HUES64 (cell line): ENCODE measurements around the gene ERBB4.
A peak's percentile ranks its signal among the peaks of the same experiment; 100 is the strongest.

Experiments
- H3K27ac ChIP-seq: 2 replicates; pipeline ENCODE4 v1.7.0; 2013; ENCODE audit warnings: low read depth, low read length, inconsistent platforms
- H3K27me3 ChIP-seq: 2 replicates; pipeline ENCODE4 v1.6.1; 2013; ENCODE audit warnings: mild to moderate bottlenecking, low read length; ENCODE audit not compliant: insufficient read depth
- H3K36me3 ChIP-seq: 2 replicates; pipeline ENCODE4 v1.6.1; 2013; ENCODE audit warnings: mild to moderate bottlenecking, low read length; ENCODE audit not compliant: insufficient read depth
- H3K4me1 ChIP-seq: 2 replicates; pipeline ENCODE4 v1.6.1; 2013; ENCODE audit warnings: mild to moderate bottlenecking, low read length, moderate library complexity; ENCODE audit not compliant: insufficient read depth
- H3K4me3 ChIP-seq: 2 replicates; pipeline ENCODE4 v1.5.1; 2013; ENCODE audit warnings: mild to moderate bottlenecking, low read length, moderate library complexity
- H3K9ac ChIP-seq: 2 replicates; pipeline ENCODE4 v1.6.1; 2013; ENCODE audit warnings: mild to moderate bottlenecking, low read depth, low read length
- H3K9me3 ChIP-seq: 2 replicates; pipeline ENCODE4 v1.6.1; 2013; ENCODE audit warnings: low read depth, low read length; ENCODE audit not compliant: insufficient read depth
- WGBS: fragments of 150-250, 120-280 bp; methylation state at CpG from one replicate; pipeline ENCODE4 v1.1.7; 2013; ENCODE audit warnings: missing lambda C conversion rate; 5-methylcytosine and 5-hydroxymethylcytosine counted together

The ERBB4 gene

DNA sequence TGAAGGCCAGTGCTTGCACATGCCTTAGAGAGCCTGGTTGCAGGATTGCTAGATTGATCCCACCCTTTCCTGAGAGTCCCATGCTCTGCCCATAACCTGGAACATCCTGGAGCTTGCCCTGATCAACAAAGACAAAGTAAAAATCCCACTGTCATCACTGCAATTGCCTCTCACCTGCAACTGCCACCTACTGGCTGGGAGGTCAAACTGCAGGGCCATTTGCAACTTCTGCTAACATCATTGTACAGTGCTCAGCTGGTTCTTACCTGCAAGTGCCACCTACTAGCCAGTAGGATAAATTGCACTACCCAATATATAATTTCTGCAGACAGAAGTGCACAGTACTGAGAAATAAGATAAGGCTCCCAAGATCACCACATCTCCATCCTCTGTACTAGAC lies 1034.7 kb downstream of the ERBB4 start:
- H3K9me3 ChIP-seq: peaks cover 5% of the 10 kb centered on the region
- H3K36me3 ChIP-seq: no peaks in the 10 kb centered on the region
- H3K4me1 ChIP-seq: peaks cover 2% of the 10 kb centered on the region; the same call in 1 of the 2 replicates
- no peak overlapping the region for H3K9ac ChIP-seq
- no peak overlapping the region for H3K27ac ChIP-seq
- H3K27me3 ChIP-seq: no peaks in the 10 kb centered on the region
- no peak overlapping the region for H3K4me3 ChIP-seq

DNA sequence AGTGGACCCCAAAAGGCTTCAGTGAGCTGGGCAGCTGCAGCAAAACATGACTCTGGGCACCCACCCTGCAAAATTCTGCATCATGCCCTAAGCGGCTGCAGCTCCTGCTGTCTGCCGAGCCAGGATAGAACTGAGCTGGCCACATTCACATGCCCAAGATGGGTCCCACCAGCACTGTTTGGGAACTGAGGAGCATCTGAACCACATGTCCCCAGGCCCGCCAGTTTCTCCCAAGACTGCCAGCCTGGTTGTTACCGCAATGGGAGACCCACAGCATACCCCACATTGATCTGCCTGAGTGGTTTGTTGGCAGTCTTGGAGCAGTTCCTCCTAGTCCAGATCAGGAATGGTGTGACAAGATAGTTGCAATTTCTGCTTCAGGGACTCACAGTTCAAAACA lies 1035.4 kb downstream of the ERBB4 start:
- Histone ChIP-seq H3K36me3 (no peaks in the 10 kb centered on the region), H3K27ac (no peak overlapping the region), H3K4me3 (no peak overlapping the region), H3K4me1 (peaks cover 8% of the 10 kb centered on the region; the same call in 1 of the 2 replicates), H3K27me3 (no peaks in the 10 kb centered on the region), H3K9me3 (peaks cover 5% of the 10 kb centered on the region), H3K9ac (no peak overlapping the region)
- WGBS: 97% methylated on average over 4 of the region's 4 CpGs

DNA sequence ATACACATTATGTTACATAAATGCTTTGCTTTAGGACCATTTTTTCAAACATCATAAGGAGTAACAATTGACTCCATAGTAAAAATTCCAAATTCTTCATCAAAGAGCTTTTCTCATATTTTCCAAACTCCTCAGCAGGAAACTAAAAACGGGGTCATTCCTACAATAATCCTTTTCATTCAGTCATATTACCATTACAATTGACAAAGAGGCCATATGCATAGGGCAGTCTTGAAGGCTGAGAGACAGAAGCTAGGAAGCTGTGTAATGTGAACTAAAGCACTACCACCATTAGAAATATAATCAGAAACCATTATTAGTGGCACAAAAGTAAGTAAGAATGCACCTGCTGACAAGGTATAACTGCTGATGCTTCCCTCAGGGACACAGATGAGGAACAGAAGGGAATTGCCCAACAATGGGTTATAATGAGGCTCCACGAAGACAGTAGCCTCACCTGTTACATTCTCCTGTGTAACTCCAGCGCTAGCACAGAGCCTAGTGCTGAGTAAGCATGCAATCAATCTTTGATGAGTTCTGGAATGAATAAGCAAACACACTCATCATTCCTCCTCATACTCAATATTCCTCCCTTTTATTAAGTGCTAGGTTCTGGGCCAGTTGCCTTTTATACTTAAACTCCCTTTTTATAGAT lies 1039.9 kb downstream of the ERBB4 start:
- Histone ChIP-seq H3K36me3 (no peaks in the 10 kb centered on the region), H3K4me3 (no peak overlapping the region), H3K27ac (peak overlapping the region; percentile 60; the same call in 1 of the 2 replicates), H3K9me3 (peaks cover 2% of the 10 kb centered on the region), H3K4me1 (peaks cover 18% of the 10 kb centered on the region), H3K27me3 (no peaks in the 10 kb centered on the region), H3K9ac (no peak overlapping the region)
- 35% methylated on average over 3 of the region's 3 CpGs for WGBS

DNA sequence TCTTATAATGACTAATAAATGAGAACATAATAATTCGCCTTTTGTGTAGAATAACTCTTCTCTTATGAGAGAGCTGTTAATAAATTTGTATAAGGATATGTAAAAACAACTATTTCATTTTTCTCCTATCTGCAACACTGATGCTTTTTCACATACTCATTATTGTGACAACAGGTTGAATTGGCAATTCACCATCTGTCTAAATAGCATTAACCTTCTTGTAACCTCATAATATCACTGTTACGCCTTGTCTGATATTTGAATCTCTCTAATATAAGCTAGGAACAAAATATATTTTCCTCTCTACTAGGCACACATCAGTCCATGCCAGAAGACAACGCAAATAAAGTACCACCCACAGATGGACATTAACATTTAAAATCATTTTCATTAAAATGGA lies 1043.3 kb downstream of the ERBB4 start:
- H3K36me3 ChIP-seq: no peaks in the 10 kb centered on the region
- no peak overlapping the region for H3K4me3 ChIP-seq
- H3K4me1 ChIP-seq: peaks cover 18% of the 10 kb centered on the region
- no peak overlapping the region for H3K9ac ChIP-seq
- H3K9me3 ChIP-seq: no peaks in the 10 kb centered on the region
- WGBS: 100% methylated on average over 1 of the region's 3 CpGs
- no peak overlapping the region for H3K27ac ChIP-seq
- no peaks in the 10 kb centered on the region for H3K27me3 ChIP-seq

DNA sequence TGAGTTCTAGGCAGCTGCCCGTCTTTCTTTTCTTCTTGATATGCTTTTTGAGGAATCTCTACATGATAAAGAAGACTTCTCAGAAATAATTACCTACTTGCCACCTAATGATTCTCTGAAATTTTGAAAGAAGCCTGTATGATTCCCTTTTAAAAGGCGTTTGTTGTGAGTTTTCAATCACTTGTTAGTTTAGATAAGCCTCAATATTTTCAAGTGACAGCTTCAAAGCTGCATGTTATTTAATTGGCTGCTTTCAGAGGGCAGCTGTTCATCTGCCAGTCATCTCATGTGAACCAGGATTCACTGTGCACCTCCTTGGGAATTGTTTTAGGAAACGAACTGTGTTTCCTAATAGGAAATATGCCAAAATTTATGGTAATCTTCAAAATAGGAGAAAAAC lies 1044.1 kb downstream of the ERBB4 start:
- Histone ChIP-seq H3K36me3 (no peaks in the 10 kb centered on the region), H3K4me3 (no peak overlapping the region), H3K9me3 (no peaks in the 10 kb centered on the region), H3K4me1 (peaks cover 18% of the 10 kb centered on the region), H3K27ac (no peak overlapping the region), H3K27me3 (no peaks in the 10 kb centered on the region), H3K9ac (no peak overlapping the region)
- WGBS: 75% methylated on average over 3 of the region's 3 CpGs

DNA sequence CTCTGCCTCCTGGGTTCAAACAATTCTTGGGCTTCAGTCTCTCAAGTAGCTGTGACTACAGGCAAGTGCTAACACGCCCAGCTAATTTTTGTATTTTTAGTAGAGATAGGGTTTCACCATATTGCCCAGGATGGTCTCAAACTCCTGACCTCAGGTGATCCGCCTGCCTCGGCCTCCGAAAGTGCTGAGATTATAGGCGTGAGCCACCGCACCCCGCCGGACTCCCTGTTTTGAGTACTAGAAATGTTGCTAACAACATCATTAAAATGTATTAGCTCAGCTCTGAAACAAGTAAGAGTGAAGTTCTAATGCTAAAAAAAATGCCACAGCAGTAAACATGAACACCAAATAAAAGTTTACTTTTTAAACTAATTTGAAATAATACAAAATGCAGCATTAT lies 1044.5 kb downstream of the ERBB4 start:
- H3K27me3 ChIP-seq: no peaks in the 10 kb centered on the region
- H3K36me3 ChIP-seq: no peaks in the 10 kb centered on the region
- H3K4me1 ChIP-seq: peaks cover 18% of the 10 kb centered on the region
- H3K27ac ChIP-seq: no peak overlapping the region
- H3K9ac ChIP-seq: no peak overlapping the region
- no peak overlapping the region for H3K4me3 ChIP-seq
- no peaks in the 10 kb centered on the region for H3K9me3 ChIP-seq
- WGBS: 83% methylated on average over 8 of the region's 8 CpGs

DNA sequence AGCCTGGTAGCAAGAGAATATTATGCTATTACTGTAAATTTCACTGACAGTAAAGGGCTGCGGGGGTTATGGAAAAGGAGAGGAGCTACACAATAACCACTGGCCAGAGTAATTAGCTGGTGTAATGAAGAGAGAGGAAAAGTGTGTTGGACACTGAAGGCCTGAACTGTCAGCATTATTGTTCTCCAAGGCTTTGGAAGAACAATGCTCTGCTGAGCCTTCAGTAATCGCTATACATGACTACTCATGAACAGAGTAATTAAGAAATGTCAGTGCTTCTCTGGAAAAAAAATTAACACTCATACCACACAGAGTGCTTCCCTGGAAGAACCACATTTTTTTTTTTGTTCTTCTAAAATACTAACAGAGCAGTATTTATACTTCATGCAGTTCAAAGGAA lies 1050.9 kb downstream of the ERBB4 start:
- Histone ChIP-seq H3K27ac (no peak overlapping the region), H3K27me3 (no peaks in the 10 kb centered on the region), H3K36me3 (no peaks in the 10 kb centered on the region), H3K9me3 (no peaks in the 10 kb centered on the region), H3K4me1 (peaks cover 6% of the 10 kb centered on the region; the same call in 1 of the 2 replicates), H3K4me3 (no peak overlapping the region), H3K9ac (no peak overlapping the region)
- WGBS: 93% methylated on average over 2 of the region's 2 CpGs

DNA sequence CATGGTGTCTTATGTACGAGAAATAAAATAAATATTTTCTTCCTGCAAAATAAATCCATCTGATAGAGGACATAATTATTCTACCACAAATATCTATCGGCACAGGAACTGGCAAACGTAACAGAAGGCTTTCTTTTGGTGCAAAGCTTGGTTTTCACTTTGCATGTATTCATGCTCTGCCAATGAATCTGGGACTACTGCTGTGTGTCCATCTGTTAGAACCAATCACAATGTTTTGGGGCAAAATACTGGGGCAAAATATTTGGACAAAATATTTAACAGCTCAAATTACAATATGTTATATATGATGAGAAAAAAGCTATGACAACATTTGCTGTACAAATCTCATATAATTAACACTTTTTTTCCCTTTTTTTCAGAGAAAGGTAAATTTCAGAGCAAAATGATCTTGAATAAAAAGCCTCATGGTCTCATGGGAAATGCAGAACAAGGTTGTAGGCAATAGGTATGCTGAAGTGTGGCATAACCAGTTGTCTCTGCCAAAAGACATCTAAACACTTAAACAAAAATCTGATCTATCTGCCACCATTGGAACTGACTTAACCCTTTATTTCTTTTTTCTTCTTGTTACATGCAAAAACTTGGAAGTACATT lies 1059.0 kb downstream of the ERBB4 start:
- Histone ChIP-seq H3K27me3 (no peaks in the 10 kb centered on the region), H3K9ac (no peak overlapping the region), H3K36me3 (no peaks in the 10 kb centered on the region), H3K9me3 (no peaks in the 10 kb centered on the region), H3K27ac (no peak overlapping the region), H3K4me1 (no peaks in the 10 kb centered on the region), H3K4me3 (no peak overlapping the region)
- 92% methylated on average over 2 of the region's 3 CpGs for WGBS

DNA sequence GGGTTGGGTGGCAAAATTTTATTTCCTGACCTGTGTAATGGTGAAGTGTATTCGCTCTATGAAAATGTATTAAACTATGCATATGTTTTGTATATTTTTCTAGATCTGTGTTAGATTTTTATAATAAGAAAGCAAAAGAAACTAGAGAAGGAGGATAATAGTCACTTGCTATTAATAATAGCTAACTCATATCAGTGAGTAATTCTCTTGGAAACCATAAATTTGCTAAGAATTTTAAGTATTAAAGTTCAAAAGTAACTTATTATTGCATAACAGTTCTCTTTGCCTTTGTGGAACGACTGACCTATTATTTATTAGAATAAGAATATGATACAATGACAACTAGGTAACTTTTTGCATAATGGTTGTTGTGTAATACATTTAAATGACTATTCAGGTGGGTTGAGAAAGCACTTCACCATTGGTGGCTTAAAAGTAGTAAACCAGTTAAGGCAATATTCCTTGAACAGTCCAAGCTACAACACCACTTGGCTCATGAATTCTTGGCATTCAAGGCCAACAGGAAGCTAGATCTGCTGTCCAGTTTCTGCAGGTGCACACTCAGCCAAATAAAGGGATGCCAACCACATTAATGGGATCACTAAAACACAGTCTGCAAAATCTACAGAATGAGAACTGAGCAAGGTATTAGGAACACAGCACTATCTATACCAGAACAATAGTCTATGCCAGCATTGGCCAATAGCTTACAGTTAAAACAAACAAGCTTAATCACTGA lies 1060.9 kb downstream of the ERBB4 start:
- 100% methylated on average over 1 of the region's 2 CpGs for WGBS
- H3K9ac ChIP-seq: no peak overlapping the region
- H3K4me3 ChIP-seq: no peak overlapping the region

DNA sequence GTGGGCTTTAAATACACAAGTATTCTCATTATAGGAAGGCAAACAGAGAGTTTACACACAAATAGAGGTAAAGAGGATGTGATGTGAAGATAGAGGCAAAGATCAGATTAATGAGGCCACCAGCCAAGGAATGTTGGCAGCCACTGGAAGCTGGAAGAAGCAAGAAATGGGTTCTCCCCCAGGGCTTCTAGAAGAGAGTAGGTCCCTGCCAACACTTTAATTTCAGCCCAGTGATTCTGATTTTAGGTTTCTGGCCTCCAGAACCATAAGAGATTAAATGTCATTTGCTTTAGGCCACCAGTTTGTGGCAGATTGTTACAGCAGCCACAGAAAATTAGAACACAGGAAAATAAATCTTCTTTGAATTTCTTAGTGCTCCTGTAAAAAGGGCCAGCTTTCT lies 1065.5 kb downstream of the ERBB4 start:
- Histone ChIP-seq H3K9ac (no peak overlapping the region), H3K4me3 (no peak overlapping the region), H3K9me3 (no peaks in the 10 kb centered on the region), H3K27me3 (no peaks in the 10 kb centered on the region), H3K27ac (no peak overlapping the region), H3K4me1 (peaks cover 25% of the 10 kb centered on the region), H3K36me3 (no peaks in the 10 kb centered on the region)

More for the DNA sequence above, 1060.9 kb downstream of the ERBB4 start:
- H3K36me3 ChIP-seq: no peaks in the 10 kb centered on the region
- no peaks in the 10 kb centered on the region for H3K9me3 ChIP-seq
- no peaks in the 10 kb centered on the region for H3K4me1 ChIP-seq
- no peak overlapping the region for H3K27ac ChIP-seq
- no peaks in the 10 kb centered on the region for H3K27me3 ChIP-seq

DNA sequence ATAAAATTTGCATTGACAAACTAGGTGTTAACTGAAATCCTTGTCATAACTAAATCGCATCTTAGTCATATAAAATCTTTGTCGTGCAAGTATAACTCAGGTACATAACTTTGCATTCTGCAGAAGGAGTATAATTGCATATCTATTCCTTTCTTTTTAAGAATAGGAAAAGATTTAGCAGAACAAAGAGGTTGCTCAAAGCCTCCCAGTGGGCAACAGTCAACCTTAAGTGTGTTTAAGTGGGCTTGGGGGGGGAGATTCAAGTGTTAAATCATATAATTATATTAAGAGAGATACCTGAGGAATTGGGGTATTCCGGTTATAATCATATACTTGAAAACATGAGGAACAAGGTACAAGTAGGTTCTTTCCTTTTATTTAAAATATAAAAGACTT lies 1068.9 kb downstream of the ERBB4 start:
- H3K9ac ChIP-seq: no peak overlapping the region
- no peaks in the 10 kb centered on the region for H3K9me3 ChIP-seq
- no peak overlapping the region for H3K4me3 ChIP-seq
- no peak overlapping the region for H3K27ac ChIP-seq
- no peaks in the 10 kb centered on the region for H3K27me3 ChIP-seq
- peaks cover 32% of the 10 kb centered on the region for H3K4me1 ChIP-seq
- WGBS: no CpG with 5 or more reads among the region's 3 CpGs
- H3K36me3 ChIP-seq: no peaks in the 10 kb centered on the region
